Measurements from ENCODE around the gene MUC15.
"Not testable (repeated sequence)": the region's sequence is repeated elsewhere in the genome, so short reads cannot be mapped to it uniquely, and the experiment has no call there.

MUC15 gene

GRCh38 chr11:26571861-26572654, at the start of gene MUC15:
Gene MUC15 (minus strand): TSS chr11:26572263. CDS start chr11:26567094, 5,169 bp downstream.
- no peak for DNase-seq (ENCODE audit: low read depth)

DNA sequence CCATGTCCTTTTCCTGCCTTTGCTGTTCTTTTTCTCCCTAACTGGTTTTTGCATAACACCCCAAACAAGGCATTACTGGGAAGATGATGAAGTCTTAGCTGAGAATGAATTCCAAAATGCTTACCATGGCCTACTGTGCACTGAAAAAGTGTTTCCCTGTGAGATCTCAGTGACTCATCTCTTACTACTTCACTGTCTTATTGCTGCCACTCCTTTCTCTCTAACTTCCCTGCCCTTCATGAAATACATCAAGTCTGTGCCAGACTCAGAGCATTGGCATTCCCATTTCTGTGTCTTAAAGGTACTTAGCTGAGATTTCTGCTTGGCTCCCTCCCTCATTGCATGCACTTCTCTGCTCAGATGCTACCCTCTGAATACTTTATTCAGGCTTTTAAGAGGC, 49.1 kb upstream of the MUC15 start:
- no peak for DNase-seq (ENCODE audit: low read depth)

GRCh38 chr11:26620282-26621045, 48.4 kb upstream of the MUC15 start:
- DNase-seq (ENCODE audit: low read depth) = no peak

DNA sequence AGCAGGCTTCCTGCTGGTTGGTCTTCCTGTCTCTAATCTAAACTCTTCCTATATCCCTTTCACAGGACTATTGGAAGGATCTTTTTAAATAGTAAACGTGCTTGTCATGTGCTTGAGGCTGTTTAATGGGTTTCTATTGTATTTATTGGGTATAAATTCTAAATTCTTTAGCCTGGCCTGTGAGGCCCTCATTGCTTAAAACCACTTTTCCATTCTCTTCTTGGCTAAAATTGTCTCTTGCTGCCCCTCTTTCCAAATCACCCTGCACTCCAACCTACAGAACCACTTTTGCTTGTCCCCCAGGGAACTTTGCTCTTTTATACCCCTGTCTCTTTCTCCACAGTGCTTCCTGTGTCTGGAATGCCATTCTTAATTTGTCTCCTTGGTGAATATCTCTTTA, 46.4 kb upstream of the MUC15 start:
- DNase-seq (ENCODE audit: low read depth) = no peak

GRCh38 chr11:26613759-26614158, 41.7 kb upstream of the MUC15 start:
- DNase-seq (ENCODE audit: low read depth) = no peak

GRCh38 chr11:26608507-26609146, 36.6 kb upstream of the MUC15 start:
- DNase-seq (ENCODE audit: low read depth) = no peak

DNA sequence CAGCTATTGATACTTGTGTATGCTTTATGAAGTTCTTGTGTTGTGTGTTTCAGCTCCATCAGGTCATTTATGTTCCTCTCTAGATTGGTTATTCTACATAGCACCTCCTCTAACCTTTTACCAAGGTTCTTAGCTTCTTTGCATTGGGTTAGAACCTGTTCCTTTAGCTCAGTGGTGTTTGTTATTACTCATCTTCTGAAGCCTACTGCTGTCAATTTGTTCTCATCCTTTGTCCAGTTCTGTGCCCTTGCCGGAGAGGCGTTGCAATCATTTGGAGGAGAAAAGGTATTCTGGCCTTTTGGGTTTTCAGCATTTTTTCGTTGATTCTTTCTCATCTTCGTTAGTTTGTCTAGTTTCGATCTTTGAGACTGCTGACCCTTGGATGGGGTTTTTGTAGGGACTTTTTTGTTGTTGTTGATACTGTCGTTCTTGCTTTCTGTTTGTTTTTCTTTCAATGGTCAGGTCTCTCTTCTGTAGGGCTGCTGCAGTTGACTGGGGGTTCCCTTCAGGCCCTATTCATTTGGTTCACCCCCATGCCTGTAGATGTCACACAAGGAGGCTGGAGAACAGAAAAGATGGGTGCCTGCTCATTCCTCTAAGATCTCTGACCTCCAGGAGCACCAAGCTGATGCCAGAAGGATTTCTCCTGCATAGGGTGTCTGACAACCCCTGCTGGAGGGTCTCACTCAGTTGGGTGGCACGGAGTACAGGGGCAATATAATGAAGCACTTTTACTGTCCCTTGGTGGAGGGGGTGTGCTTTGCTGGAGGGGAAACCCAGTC, 35.9 kb upstream of the MUC15 start:
- DNase-seq (ENCODE audit: low read depth) = no peak

GRCh38 chr11:26599876-26600434, 27.9 kb upstream of the MUC15 start:
- DNase-seq (ENCODE audit: low read depth) = no peak

- no peak for DNase-seq (ENCODE audit: low read depth)
These were observed 27.4 kb upstream of the MUC15 start for GRCh38 chr11:26599425-26599824.

DNA sequence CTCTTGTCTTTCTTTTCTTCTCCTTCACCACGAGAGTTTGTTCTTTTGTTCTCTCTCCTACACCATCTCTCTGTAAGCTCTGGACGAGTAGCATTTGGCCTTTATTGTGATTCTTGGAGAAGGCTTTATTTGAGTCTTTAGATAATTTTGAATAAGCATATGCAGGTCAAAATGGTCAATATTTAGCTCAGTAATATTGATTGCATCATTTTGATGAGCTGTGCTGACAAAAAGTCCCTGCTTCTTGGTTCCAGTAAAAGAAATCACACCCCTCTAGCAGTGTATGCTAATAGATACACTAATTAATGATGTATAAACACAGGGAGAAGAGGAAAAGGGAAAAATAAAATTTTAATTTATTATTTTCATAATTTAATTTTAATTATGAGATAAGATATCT, 25.8 kb upstream of the MUC15 start:
- DNase-seq (ENCODE audit: low read depth) = no peak

- not testable (repeated sequence) for DNase-seq (ENCODE audit: low read depth)
These were observed 25.1 kb upstream of the MUC15 start for GRCh38 chr11:26597049-26597689.

DNA sequence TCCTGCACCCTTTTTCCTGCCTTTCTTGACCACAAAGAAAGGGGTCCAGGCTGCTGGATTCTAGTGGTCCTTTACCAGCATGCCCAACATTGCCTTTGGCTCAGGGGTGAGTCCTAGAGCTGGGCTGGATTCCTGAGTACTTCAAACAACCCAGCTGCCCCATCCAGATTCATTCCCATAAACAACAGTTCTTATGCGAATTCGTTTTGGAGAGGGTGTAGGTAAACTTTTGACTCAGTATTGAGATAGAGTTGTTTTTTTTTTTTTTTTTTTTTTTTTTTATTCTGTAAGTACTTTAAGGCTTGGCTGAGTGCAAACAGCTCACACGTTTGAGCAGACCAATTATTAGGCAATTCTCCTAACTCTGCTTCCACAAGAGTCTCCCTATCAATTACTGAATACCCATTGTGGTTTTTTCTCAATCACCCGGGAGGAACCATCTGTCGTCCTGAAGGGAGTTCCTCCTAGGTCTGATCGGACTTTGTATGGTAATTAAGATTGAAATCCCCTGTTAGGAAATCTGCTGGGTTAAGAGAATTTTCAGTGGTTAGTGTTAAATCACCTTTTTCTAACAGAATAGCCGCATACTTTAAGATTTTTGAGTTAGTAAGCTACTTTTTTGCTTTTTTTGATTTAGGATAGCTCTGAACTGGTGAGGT, 23.3 kb upstream of the MUC15 start:
- not testable (repeated sequence) for DNase-seq (ENCODE audit: low read depth)

- DNase-seq (ENCODE audit: low read depth) = no peak
These were observed 21.6 kb upstream of the MUC15 start for GRCh38 chr11:26593691-26594090.

DNA sequence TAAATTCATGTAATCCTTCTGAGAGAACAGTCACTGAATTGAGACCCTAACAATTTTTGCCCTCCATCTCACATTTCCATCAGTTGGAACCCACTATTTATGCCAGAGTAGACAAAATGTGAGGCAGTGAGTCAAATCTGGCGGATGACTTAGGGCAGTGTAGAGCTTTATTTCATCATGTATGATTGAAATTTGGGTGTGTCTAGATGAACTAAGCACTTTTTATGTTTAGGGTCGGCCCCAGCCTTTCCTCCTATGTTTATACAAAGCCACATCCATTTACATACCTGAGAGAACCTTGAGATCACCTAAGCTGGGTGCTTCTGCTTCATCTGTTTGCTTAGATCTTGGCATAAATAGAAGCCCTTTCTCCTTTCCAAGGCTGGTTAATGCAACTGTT, 15.0 kb upstream of the MUC15 start:
- DNase-seq (ENCODE audit: low read depth) = no peak

GRCh38 chr11:26584818-26585217, 12.8 kb upstream of the MUC15 start:
- no peak for DNase-seq (ENCODE audit: low read depth)

GRCh38 chr11:26583550-26583949, 11.5 kb upstream of the MUC15 start:
- no peak for DNase-seq (ENCODE audit: low read depth)

GRCh38 chr11:26580929-26581328, 8.9 kb upstream of the MUC15 start:
- DNase-seq (ENCODE audit: low read depth) = no peak

DNA sequence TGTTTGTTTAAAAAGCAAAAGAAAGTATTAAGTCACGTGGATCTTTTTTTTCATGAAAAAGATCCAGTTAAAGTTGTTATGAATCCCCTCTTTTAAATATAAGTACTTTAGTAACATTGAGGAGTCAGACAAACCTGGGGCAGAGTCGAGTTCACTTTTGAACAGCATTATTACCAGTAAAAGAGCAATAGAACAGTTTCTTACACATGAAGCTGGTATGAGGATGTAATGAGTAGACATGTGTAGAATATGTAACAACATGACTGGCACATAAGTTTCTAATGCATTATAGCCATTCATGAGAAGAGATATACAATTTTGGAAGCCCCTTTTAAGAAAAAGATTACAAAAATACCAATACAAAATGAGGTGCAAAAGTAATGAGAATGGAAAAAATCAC, 7.6 kb upstream of the MUC15 start:
- DNase-seq (ENCODE audit: low read depth) = no peak

DNA sequence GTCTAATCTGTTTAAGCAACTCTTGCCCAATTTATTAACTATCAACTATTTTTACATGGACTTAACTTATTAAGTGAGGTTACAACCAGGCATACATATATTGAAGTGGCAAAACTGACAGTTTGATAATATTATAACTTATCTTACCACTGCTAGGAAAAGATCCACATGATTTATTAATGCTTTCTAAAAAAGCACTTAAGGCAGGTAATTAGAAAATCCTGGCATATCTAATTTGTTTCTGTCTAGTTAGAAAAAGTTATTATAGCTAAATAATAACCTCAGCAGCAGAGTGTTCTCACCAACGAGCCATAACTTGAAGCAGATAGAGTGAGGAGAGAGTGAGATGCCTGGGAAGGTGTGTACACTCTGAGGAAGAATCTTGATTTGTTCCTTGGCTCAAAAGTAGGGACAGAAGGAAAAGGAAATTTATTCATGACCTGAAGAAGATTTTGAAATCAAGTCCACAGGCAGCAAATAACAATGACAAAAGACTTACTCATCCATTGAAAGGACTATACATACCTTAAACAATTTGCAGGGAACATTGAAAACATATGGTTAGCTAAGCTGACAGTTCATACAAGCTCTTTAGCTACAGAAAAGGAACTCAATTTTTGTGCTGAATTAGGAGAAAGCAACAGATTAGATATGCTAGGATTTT, 7.1 kb upstream of the MUC15 start:
- DNase-seq (ENCODE audit: low read depth) = no peak

- no peak for DNase-seq (ENCODE audit: low read depth)
These were observed 3.9 kb upstream of the MUC15 start for GRCh38 chr11:26575946-26576345.

Measured in stimulated activated CD8-positive, alpha-beta memory T cell treated with anti-CD3 and anti-CD28 coated beads, Interleukin-7, amount 100 ng/mL, for 24 hours (primary cell).